Fibroblast of peridontal ligament (primary cell): ENCODE results near the gene MUCL3.
"Not testable (repeated sequence)": the region's sequence is repeated elsewhere in the genome, so short reads cannot be mapped to it uniquely, and the experiment has no call there.

ENCODE experiments used
- DNase-seq: peaks from one replicate; pipeline ENCODE4 v3.0.0-alpha.2; 2010; ENCODE audit errors: extremely low read depth

The MUCL3 gene

GRCh38 chr6:30983439-30983838 is 42.7 kb downstream of the MUCL3 start, which contains the start of gene MUC21:
TSS of gene MUC21 (plus strand) at chr6:30983718. CDS start at chr6:30983959, 241 bp downstream.
- no peak for DNase-seq

GRCh38 chr6:30985490-30985889 is 44.7 kb downstream of the MUCL3 start:
- no peak for DNase-seq

- no peak for DNase-seq
Observed at GRCh38 chr6:30987304-30987703, 46.5 kb downstream of the MUCL3 start.

GRCh38 chr6:30988209-30988825 is 47.5 kb downstream of the MUCL3 start:
- no peak for DNase-seq

- no peak for DNase-seq
Observed at GRCh38 chr6:30990422-30991086, 49.8 kb downstream of the MUCL3 start.

GRCh38 chr6:30991891-30992290 is 51.1 kb downstream of the MUCL3 start:
- DNase-seq: no peak

- DNase-seq: no peak
Observed at GRCh38 chr6:30997301-30997700, 56.5 kb downstream of the MUCL3 start.

GRCh38 chr6:30998785-30999184 is 58.0 kb downstream of the MUCL3 start:
- DNase-seq: no peak

GRCh38 chr6:31000067-31000860 is 59.5 kb downstream of the MUCL3 start:
- not testable (repeated sequence) for DNase-seq

- DNase-seq: no peak
Observed at GRCh38 chr6:31001281-31001888, 60.6 kb downstream of the MUCL3 start.

- DNase-seq: no peak
Observed at GRCh38 chr6:31002471-31002870, 61.7 kb downstream of the MUCL3 start.
